GM23338 (cell line): ENCODE data around the gene PRDM2.

Source experiments
- CREB1 ChIP-seq: fragments of 250-450 bp; sonication (Bioruptor Pico); IDR thresholded peaks from 2 replicates; pipeline ENCODE4 v1.5.0; 2020; ENCODE audit warnings: low read depth, mild to moderate bottlenecking, moderate library complexity
- EZH2 ChIP-seq: fragments of 200-600 bp; sonication (generic); IDR thresholded peaks from one replicate; pipeline ENCODE4 v1.8.0; 2017; ENCODE audit warnings: antibody characterized with exemption, mild to moderate bottlenecking, low read depth; ENCODE audit not compliant: unreplicated experiment
- EZH2phosphoT487 ChIP-seq: fragments of 200-600 bp; sonication (generic); IDR thresholded peaks from one replicate; pipeline ENCODE4 v1.8.1; 2018; ENCODE audit warnings: antibody characterized with exemption; ENCODE audit not compliant: unreplicated experiment
- JUNB ChIP-seq: IDR thresholded peaks from one replicate; pipeline ENCODE4 v1.6.1; 2016; ENCODE audit warnings: antibody characterized with exemption; ENCODE audit not compliant: unreplicated experiment
- NANOG ChIP-seq: IDR thresholded peaks from 2 replicates; pipeline ENCODE4 v1.6.1; 2016; ENCODE audit warnings: antibody characterized with exemption, borderline replicate concordance
- POLR2AphosphoS5 ChIP-seq: IDR thresholded peaks from 2 replicates; pipeline ENCODE4 v1.6.1; 2016; ENCODE audit warnings: antibody characterized with exemption, low read depth
- STAT1 ChIP-seq: IDR thresholded peaks from one replicate; pipeline ENCODE4 v1.6.1; 2016; ENCODE audit warnings: antibody characterized with exemption; ENCODE audit not compliant: unreplicated experiment
- ZNF114 ChIP-seq: fragments of 250-450 bp; sonication (Bioruptor Pico); IDR thresholded peaks from 2 replicates; pipeline ENCODE4 v1.5.0; 2020; ENCODE audit warnings: mild to moderate bottlenecking, moderate library complexity
- TF ChIP-seq, protein P1 (sequence below), 2 experiments: fragments of 200-600 bp in 1 of 2; sonication (generic) in 1 of 2; conservative IDR thresholded peaks; 2 replicates each; pipeline versions ENCODE4 v1.5.1 to v1.6.1; 2016 to 2017; ENCODE audit warnings: antibody characterized with exemption in 2 of 2, low read depth in 2 of 2, mild to moderate bottlenecking in 2 of 2, moderate library complexity in 1 of 2
- TF ChIP-seq, protein P2 (sequence below): IDR thresholded peaks from one replicate; pipeline ENCODE4 v1.6.1; 2018; ENCODE audit warnings: antibody characterized with exemption; ENCODE audit not compliant: unreplicated experiment
- TF ChIP-seq, protein P3 (sequence below): IDR thresholded peaks from 2 replicates; pipeline ENCODE4 v1.6.1; 2016; ENCODE audit warnings: antibody characterized with exemption

DNA sequence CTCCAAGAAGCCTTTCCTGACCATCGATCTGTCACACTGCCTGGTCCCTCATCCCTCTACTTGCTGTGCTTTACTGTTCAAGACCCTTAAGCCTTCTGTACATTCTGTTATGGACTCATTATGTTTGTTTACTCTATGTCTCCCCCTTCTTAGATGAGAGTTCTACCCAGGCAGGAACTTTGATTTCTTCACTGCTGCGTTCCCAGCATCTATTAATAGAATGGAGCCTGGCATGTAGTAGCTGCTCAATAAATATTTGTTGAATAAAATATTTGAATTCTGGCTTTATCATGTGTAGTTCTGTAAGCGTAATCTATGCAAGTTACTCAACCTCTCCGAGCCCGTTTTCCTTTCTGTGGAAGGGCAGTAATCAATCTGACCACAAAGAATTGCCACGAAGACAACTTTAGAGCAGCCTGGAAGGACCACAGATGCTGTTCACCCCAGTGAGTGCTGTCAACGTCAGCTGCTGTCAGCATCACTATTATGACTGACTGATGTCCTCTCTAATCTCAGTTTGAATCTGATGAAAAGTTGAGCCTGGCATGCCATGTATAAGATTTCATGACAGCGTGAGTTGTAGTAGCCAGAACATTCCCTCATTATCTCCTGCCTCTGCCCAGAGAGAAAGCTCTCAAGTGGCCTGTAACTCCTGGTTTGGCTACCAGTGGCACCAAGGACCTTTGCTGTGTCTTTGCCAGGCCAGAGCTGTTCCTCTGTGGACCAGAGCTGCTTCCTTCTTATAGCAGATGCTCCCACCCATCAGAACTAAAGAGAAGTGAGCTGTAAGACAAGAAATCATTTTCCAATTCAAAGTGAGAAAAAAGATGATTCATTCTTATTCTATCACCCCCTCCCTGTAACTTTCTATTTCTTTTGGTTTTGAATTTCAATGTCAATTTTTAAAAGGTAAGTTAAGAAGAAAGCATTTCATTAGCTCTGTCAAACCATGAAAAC is 94.5 kb downstream of the PRDM2 start:
- TF ChIP-seq ZNF114 (CRISPR knock-in tag) (no peak), EZH2 (no peak), CREB1 (CRISPR knock-in tag) (no peak), JUNB (no peak), STAT1 (no peak), POLR2AphosphoS5 (no peak), EZH2phosphoT487 (no peak), NANOG (no peak)
- TF ChIP-seq, protein P1, sequence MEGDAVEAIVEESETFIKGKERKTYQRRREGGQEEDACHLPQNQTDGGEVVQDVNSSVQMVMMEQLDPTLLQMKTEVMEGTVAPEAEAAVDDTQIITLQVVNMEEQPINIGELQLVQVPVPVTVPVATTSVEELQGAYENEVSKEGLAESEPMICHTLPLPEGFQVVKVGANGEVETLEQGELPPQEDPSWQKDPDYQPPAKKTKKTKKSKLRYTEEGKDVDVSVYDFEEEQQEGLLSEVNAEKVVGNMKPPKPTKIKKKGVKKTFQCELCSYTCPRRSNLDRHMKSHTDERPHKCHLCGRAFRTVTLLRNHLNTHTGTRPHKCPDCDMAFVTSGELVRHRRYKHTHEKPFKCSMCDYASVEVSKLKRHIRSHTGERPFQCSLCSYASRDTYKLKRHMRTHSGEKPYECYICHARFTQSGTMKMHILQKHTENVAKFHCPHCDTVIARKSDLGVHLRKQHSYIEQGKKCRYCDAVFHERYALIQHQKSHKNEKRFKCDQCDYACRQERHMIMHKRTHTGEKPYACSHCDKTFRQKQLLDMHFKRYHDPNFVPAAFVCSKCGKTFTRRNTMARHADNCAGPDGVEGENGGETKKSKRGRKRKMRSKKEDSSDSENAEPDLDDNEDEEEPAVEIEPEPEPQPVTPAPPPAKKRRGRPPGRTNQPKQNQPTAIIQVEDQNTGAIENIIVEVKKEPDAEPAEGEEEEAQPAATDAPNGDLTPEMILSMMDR (conservative IDR thresholded peaks at IDR 0.05; ENCODE audit: low read depth in 2 of 2): no peak
- TF ChIP-seq, protein P2, sequence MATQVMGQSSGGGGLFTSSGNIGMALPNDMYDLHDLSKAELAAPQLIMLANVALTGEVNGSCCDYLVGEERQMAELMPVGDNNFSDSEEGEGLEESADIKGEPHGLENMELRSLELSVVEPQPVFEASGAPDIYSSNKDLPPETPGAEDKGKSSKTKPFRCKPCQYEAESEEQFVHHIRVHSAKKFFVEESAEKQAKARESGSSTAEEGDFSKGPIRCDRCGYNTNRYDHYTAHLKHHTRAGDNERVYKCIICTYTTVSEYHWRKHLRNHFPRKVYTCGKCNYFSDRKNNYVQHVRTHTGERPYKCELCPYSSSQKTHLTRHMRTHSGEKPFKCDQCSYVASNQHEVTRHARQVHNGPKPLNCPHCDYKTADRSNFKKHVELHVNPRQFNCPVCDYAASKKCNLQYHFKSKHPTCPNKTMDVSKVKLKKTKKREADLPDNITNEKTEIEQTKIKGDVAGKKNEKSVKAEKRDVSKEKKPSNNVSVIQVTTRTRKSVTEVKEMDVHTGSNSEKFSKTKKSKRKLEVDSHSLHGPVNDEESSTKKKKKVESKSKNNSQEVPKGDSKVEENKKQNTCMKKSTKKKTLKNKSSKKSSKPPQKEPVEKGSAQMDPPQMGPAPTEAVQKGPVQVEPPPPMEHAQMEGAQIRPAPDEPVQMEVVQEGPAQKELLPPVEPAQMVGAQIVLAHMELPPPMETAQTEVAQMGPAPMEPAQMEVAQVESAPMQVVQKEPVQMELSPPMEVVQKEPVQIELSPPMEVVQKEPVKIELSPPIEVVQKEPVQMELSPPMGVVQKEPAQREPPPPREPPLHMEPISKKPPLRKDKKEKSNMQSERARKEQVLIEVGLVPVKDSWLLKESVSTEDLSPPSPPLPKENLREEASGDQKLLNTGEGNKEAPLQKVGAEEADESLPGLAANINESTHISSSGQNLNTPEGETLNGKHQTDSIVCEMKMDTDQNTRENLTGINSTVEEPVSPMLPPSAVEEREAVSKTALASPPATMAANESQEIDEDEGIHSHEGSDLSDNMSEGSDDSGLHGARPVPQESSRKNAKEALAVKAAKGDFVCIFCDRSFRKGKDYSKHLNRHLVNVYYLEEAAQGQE: no peak
- TF ChIP-seq, protein P3, sequence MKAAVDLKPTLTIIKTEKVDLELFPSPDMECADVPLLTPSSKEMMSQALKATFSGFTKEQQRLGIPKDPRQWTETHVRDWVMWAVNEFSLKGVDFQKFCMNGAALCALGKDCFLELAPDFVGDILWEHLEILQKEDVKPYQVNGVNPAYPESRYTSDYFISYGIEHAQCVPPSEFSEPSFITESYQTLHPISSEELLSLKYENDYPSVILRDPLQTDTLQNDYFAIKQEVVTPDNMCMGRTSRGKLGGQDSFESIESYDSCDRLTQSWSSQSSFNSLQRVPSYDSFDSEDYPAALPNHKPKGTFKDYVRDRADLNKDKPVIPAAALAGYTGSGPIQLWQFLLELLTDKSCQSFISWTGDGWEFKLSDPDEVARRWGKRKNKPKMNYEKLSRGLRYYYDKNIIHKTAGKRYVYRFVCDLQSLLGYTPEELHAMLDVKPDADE: no peak
